H9 (cell line): ENCODE data around the gene PCCA. TPM values are rescaled to one million over a fixed set of nuclear protein-coding genes. Genes with fewer than 3 reads are reported as not detected.

Source experiments
- DNase-seq: peaks from one replicate; pipeline ENCODE4 v3.0.0-alpha.2; 2017
- H2AFZ ChIP-seq: one replicate; pipeline ENCODE4 v1.6.1; 2013; ENCODE audit warnings: mild to moderate bottlenecking, low read length, control low read depth, moderate library complexity
- H2AK5ac ChIP-seq: 2 replicates; pipeline ENCODE4 v1.6.1; 2013; ENCODE audit warnings: low read length, control low read depth, mixed read lengths; ENCODE audit not compliant: insufficient read length
- H2BK120ac ChIP-seq: one replicate; pipeline ENCODE4 v1.6.1; 2013; ENCODE audit warnings: low read depth, mild to moderate bottlenecking, low read length, control low read depth, inconsistent platforms; ENCODE audit not compliant: poor library complexity, severe bottlenecking
- H2BK12ac ChIP-seq: 2 replicates; pipeline ENCODE4 v1.6.1; 2013; ENCODE audit warnings: low read length, control low read depth, mixed read lengths, low read depth; ENCODE audit not compliant: insufficient read length
- H2BK15ac ChIP-seq: 2 replicates; pipeline ENCODE4 v1.6.1; 2013; ENCODE audit warnings: low read depth, low read length, control low read depth
- H2BK20ac ChIP-seq: one replicate; pipeline ENCODE4 v1.6.1; 2013; ENCODE audit warnings: low read depth, mild to moderate bottlenecking, low read length, control low read depth, inconsistent platforms; ENCODE audit not compliant: poor library complexity, severe bottlenecking
- H2BK5ac ChIP-seq: 2 replicates; pipeline ENCODE4 v1.6.1; 2013; ENCODE audit warnings: low read length, control low read depth, mixed read lengths; ENCODE audit not compliant: insufficient read length
- H3K14ac ChIP-seq: 2 replicates; pipeline ENCODE4 v1.6.1; 2013; ENCODE audit warnings: low read length, control low read depth; ENCODE audit not compliant: insufficient read depth
- H3K18ac ChIP-seq: 2 replicates; pipeline ENCODE4 v1.6.1; 2013; ENCODE audit warnings: low read depth, mild to moderate bottlenecking, mixed read lengths, low read length, control low read depth; ENCODE audit not compliant: insufficient read length
- H3K23ac ChIP-seq: 2 replicates; pipeline ENCODE4 v1.6.1; 2013; ENCODE audit warnings: low read length, control low read depth, mixed read lengths, low read depth; ENCODE audit not compliant: insufficient read length
- H3K23me2 ChIP-seq: 2 replicates; pipeline ENCODE4 v1.6.1; 2013; ENCODE audit warnings: low read depth, mild to moderate bottlenecking, mixed read lengths, low read length, control low read depth; ENCODE audit not compliant: insufficient read length, poor library complexity, severe bottlenecking
- H3K27ac ChIP-seq: 2 replicates; pipeline ENCODE4 v1.5.1; 2013; ENCODE audit warnings: low read length, control low read depth, mixed read lengths, low read depth; ENCODE audit not compliant: insufficient read length
- H3K27me3 ChIP-seq: 2 replicates; pipeline ENCODE4 v1.6.1; 2013; ENCODE audit warnings: low read length, control low read depth, inconsistent platforms; ENCODE audit not compliant: insufficient read depth
- H3K4ac ChIP-seq: 2 replicates; pipeline ENCODE4 v1.6.1; 2013; ENCODE audit warnings: low read depth, mild to moderate bottlenecking, control low read depth, inconsistent platforms, low read length, moderate library complexity
- H3K4me1 ChIP-seq: 2 replicates; pipeline ENCODE4 v1.6.1; 2013; ENCODE audit warnings: low read length, control low read depth, inconsistent platforms; ENCODE audit not compliant: insufficient read depth
- H3K4me2 ChIP-seq: 2 replicates; pipeline ENCODE4 v1.6.1; 2013; ENCODE audit warnings: low read length, control low read depth, mixed read lengths; ENCODE audit not compliant: insufficient read length, insufficient read depth
- H3K56ac ChIP-seq: 2 replicates; pipeline ENCODE4 v1.6.1; 2013; ENCODE audit warnings: low read depth, mild to moderate bottlenecking, mixed read lengths, low read length, control low read depth; ENCODE audit not compliant: insufficient read length
- H3K79me1 ChIP-seq: 2 replicates; pipeline ENCODE4 v1.6.1; 2013; ENCODE audit warnings: low read depth, mild to moderate bottlenecking, moderate library complexity, low read length, control low read depth, inconsistent platforms; ENCODE audit not compliant: insufficient read depth, poor library complexity, severe bottlenecking
- H3K79me2 ChIP-seq: 2 replicates; pipeline ENCODE4 v1.6.1; 2013; ENCODE audit warnings: low read length, control low read depth, inconsistent platforms; ENCODE audit not compliant: insufficient read depth
- H3K9ac ChIP-seq: 2 replicates; pipeline ENCODE4 v1.6.1; 2013; ENCODE audit warnings: low read length, control low read depth, mixed read lengths; ENCODE audit not compliant: insufficient read length; ENCODE audit errors: extremely low read depth
- H3K9me3 ChIP-seq: one replicate; pipeline ENCODE4 v1.6.1; 2013; ENCODE audit warnings: low read depth, low read length, inconsistent platforms; ENCODE audit not compliant: control insufficient read depth
- H3T11ph ChIP-seq: one replicate; pipeline ENCODE4 v1.6.1; 2013; ENCODE audit warnings: mild to moderate bottlenecking, low read length, control low read depth, inconsistent platforms
- H4K20me1 ChIP-seq: one replicate; pipeline ENCODE4 v1.6.1; 2013; ENCODE audit not compliant: control insufficient read depth, insufficient read length, insufficient read depth
- H4K5ac ChIP-seq: 2 replicates; pipeline ENCODE4 v1.6.1; 2013; ENCODE audit warnings: low read depth, mild to moderate bottlenecking, mixed read lengths, low read length, control low read depth; ENCODE audit not compliant: insufficient read length
- H4K8ac ChIP-seq: replicated peaks from 2 replicates; pipeline ENCODE4 v1.6.1; 2013; ENCODE audit warnings: low read length, control low read depth, mixed read lengths, low read depth; ENCODE audit not compliant: insufficient read length
- H4K91ac ChIP-seq: 2 replicates; pipeline ENCODE4 v1.6.1; 2013; ENCODE audit warnings: low read depth, mild to moderate bottlenecking, moderate library complexity, mixed read lengths, low read length, control low read depth; ENCODE audit not compliant: insufficient read length
- H3K27ac Mint-ChIP-seq, 3 experiments: 2 replicates in 2 of 3; 3 replicates in 1 of 3; pipeline ENCODE4 v1.8.0; 2020 to 2021; ENCODE audit warnings: mixed read lengths in 3 of 3, mild to moderate bottlenecking in 1 of 3, moderate library complexity in 1 of 3
- H3K27me3 Mint-ChIP-seq: 2 replicates; pipeline ENCODE4 v1.8.0; 2021; ENCODE audit warnings: low read depth, mild to moderate bottlenecking, moderate library complexity, mixed read lengths
- H3K36me3 Mint-ChIP-seq, 3 experiments: 2 replicates in 2 of 3; 3 replicates in 1 of 3; pipeline ENCODE4 v1.8.0; 2020 to 2021; ENCODE audit warnings: low read depth in 3 of 3, mixed read lengths in 3 of 3; ENCODE audit not compliant: insufficient read depth in 1 of 3
- H3K4me1 Mint-ChIP-seq, 2 experiments: 2 replicates each; pipeline ENCODE4 v1.8.0; 2020; ENCODE audit warnings: mixed read lengths in 2 of 2
- H3K4me3 Mint-ChIP-seq, 2 experiments: 2 replicates in 1 of 2; 3 replicates in 1 of 2; pipeline ENCODE4 v1.8.0; 2020 to 2021; ENCODE audit warnings: mild to moderate bottlenecking in 2 of 2, mixed read lengths in 2 of 2, moderate library complexity in 1 of 2
- H3K9me3 Mint-ChIP-seq, 2 experiments: 2 replicates in 1 of 2; 3 replicates in 1 of 2; pipeline ENCODE4 v1.8.0; 2020; ENCODE audit warnings: mild to moderate bottlenecking in 2 of 2, mixed read lengths in 2 of 2, moderate library complexity in 1 of 2
- whole genome bisulfite sequencing: extraction: QIAGEN DNeasy Blood & Tissue Kit; methylation state at CpG from one replicate; pipeline ENCODE4 v1.1.7; 2013; ENCODE audit warnings: missing lambda C conversion rate, low lambda C conversion rate, mixed read lengths; ENCODE audit not compliant: insufficient read length; ENCODE audit errors: extremely low coverage; 5-methylcytosine and 5-hydroxymethylcytosine counted together
- total RNA-seq: library from RNA; stranded (reverse); gene quantifications from 2 replicates; pipeline ENCODE4 v1.2.1, GENCODE V29; 2021
- TF ChIP-seq, protein P1 (sequence below): fragments of 200-600 bp; sonication (generic); conservative IDR thresholded peaks from 3 replicates; pipeline ENCODE4 v1.8.0; 2021; ENCODE audit warnings: antibody characterized with exemption, mild to moderate bottlenecking

Gene PCCA
- total RNA-seq, 1 experiment from 2014 or later: 56.5 TPM

DNA sequence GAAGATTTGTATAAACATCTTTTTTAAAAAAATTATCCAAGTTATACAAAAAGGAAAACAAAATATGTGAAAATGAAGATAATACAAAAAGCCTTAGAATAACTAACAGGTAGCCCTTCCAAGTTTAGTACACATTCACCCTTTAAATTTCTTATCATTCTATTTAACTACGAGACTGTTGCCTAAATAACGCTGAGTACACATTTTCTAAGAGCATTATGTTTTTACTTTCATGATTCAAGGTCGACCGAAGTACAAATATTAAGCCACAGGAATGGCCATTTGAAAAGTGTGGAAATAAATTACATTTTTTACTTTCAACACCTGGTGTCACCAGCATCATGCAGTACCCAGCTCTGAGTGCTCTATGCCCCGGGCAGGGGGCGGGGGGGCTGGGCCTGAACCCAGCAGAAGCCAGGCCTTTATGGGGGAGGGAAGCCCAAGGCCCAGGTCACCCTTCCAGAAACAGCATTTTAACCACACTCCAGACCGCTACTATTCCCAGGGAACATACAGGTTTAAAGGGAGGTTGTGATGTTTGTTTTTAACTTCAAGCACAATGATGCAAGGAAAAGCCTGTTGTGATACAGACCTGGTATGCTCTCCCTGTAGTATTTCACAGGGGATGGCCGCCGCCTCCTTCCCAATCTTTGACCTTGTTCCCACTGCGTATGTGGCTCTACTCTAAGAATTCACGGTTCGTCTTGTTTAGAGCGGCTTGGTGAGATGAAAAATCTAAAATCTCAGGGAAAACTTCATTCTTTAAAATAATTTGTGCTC is 475.7 kb downstream of the PCCA start:
- H3K9me3 Mint-ChIP-seq: peaks cover 9 to 15% of the 10 kb centered on the region in 2 experiments
- no peaks in the 10 kb centered on the region for H3K79me1 ChIP-seq
- H2AFZ ChIP-seq: no peak overlapping the region
- no peak overlapping the region for H2AK5ac ChIP-seq
- no CpG with 5 or more reads among the region's 13 CpGs for WGBS
- TF ChIP-seq, protein P1, sequence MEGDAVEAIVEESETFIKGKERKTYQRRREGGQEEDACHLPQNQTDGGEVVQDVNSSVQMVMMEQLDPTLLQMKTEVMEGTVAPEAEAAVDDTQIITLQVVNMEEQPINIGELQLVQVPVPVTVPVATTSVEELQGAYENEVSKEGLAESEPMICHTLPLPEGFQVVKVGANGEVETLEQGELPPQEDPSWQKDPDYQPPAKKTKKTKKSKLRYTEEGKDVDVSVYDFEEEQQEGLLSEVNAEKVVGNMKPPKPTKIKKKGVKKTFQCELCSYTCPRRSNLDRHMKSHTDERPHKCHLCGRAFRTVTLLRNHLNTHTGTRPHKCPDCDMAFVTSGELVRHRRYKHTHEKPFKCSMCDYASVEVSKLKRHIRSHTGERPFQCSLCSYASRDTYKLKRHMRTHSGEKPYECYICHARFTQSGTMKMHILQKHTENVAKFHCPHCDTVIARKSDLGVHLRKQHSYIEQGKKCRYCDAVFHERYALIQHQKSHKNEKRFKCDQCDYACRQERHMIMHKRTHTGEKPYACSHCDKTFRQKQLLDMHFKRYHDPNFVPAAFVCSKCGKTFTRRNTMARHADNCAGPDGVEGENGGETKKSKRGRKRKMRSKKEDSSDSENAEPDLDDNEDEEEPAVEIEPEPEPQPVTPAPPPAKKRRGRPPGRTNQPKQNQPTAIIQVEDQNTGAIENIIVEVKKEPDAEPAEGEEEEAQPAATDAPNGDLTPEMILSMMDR: no peak
- H3K4me1 ChIP-seq: no peaks in the 10 kb centered on the region; the same call in 1 of the 2 replicates
- H3K4me1 Mint-ChIP-seq: peaks cover 3% of the 10 kb centered on the region in 2 experiments; a peak in 3 of 4 replicates
- H3T11ph ChIP-seq: no peak overlapping the region
- H2BK12ac ChIP-seq: no peak overlapping the region
- H4K5ac ChIP-seq: no peak overlapping the region
- no peaks in the 10 kb centered on the region for H3K27me3 ChIP-seq
- no peak overlapping the region for H3K56ac ChIP-seq
- no peak overlapping the region for H3K27ac ChIP-seq
- no peak overlapping the region for H2BK15ac ChIP-seq
- H3K4me3 Mint-ChIP-seq: no peak overlapping the region
- no peak overlapping the region for H3K4me2 ChIP-seq
- H2BK20ac ChIP-seq: no peak overlapping the region
- no peak overlapping the region for H2BK5ac ChIP-seq
- H4K20me1 ChIP-seq: no peaks in the 10 kb centered on the region
- peak overlapping the region in 1 of 3 experiments; percentile 35; a peak in 1 of 7 replicates for H3K27ac Mint-ChIP-seq
- no peaks in the 10 kb centered on the region for H3K79me2 ChIP-seq
- H2BK120ac ChIP-seq: no peak overlapping the region
- no peak overlapping the region for H3K18ac ChIP-seq
- no peak overlapping the region for H4K8ac ChIP-seq
- peaks cover 2% of the 10 kb centered on the region; the same call in 1 of the 2 replicates for H3K27me3 Mint-ChIP-seq
- H3K4ac ChIP-seq: no peak overlapping the region
- no peak for DNase-seq
- no peak overlapping the region for H3K14ac ChIP-seq
- H4K91ac ChIP-seq: no peak overlapping the region
- H3K9ac ChIP-seq: no peak overlapping the region
- no peaks in the 10 kb centered on the region for H3K23me2 ChIP-seq
- no peaks in the 10 kb centered on the region for H3K9me3 ChIP-seq
- no peak overlapping the region for H3K23ac ChIP-seq
- peaks cover 5 to 18% (median 12%) of the 10 kb centered on the region in 3 experiments for H3K36me3 Mint-ChIP-seq
